K562 (cell line): ENCODE results near the gene RBFOX2. TPM values are rescaled to one million over a fixed set of nuclear protein-coding genes. Genes with fewer than 3 reads are reported as not detected.

Experiments used
- DPF2 ChIP-seq: fragments of 450-650 bp; IDR thresholded peaks from 2 replicates; pipeline ENCODE4 v1.6.1; 2016
- GATAD2B ChIP-seq: fragments of 450-650 bp; IDR thresholded peaks from 2 replicates; pipeline ENCODE4 v1.6.1; 2017; ENCODE audit warnings: mild to moderate bottlenecking, borderline replicate concordance
- HDAC3 ChIP-seq: fragments of 450-650 bp; IDR thresholded peaks from 2 replicates; pipeline ENCODE4 v1.6.1; 2018; ENCODE audit warnings: borderline replicate concordance, mild to moderate bottlenecking, moderate library complexity; ENCODE audit not compliant: partially characterized antibody
- MXI1 ChIP-seq: IDR thresholded peaks from 2 replicates; pipeline ENCODE4 v1.6.1; 2011; ENCODE audit warnings: low read depth, mild to moderate bottlenecking, improper control_type of control experiment, low read length
- NONO ChIP-seq, 2 experiments: fragments of 200-400 bp in 1 of 2; fragments of 450-650 bp in 1 of 2; formaldehyde crosslinking in 1 of 2; IDR thresholded peaks; 2 replicates each; pipeline ENCODE4 v1.6.1; 2017; ENCODE audit warnings: low read depth in 2 of 2, mild to moderate bottlenecking in 2 of 2, moderate library complexity in 2 of 2, low read length in 1 of 2
- POU5F1 ChIP-seq: fragments of 150-350 bp; IDR thresholded peaks from 2 replicates; pipeline ENCODE4 v1.6.1; 2014; ENCODE audit warnings: borderline replicate concordance, low read length, low read depth, mild to moderate bottlenecking; ENCODE audit not compliant: partially characterized antibody
- TAF9B ChIP-seq: fragments of 450-650 bp; IDR thresholded peaks from 2 replicates; pipeline ENCODE4 v1.6.1; 2018; ENCODE audit warnings: mild to moderate bottlenecking; ENCODE audit not compliant: partially characterized antibody
- THRB ChIP-seq: fragments of 450-650 bp; formaldehyde crosslinking; conservative IDR thresholded peaks from 2 replicates; pipeline ENCODE4 v1.4.0; 2022; ENCODE audit warnings: mild to moderate bottlenecking, missing genetic modification characterization
- TRIM24 ChIP-seq, 2 experiments: fragments of 450-650 bp; IDR thresholded peaks; 2 replicates each; pipeline ENCODE4 v1.6.1; 2016
- ZC3H8 ChIP-seq: fragments of 450-650 bp; IDR thresholded peaks from 2 replicates; pipeline ENCODE4 v1.6.1; 2017
- ZNF212 ChIP-seq: fragments of 450-650 bp; formaldehyde crosslinking; IDR thresholded peaks from 2 replicates; pipeline ENCODE4 v1.4.0; 2020; ENCODE audit warnings: mild to moderate bottlenecking
- polyA plus RNA-seq, 8 experiments: library from polyadenylated mRNA; depleted of rRNA in 4 of 8; stranded (reverse) in 5 of 8; unstranded in 3 of 8; fragments of >200 nt; fragmentation: Nextera tagmentation in 2 of 8; fragmentation: Illumina TruSeq in 1 of 8; extraction: Ambion mirVana in 2 of 8; extraction: Trizol in 1 of 8; gene quantifications; 2 replicates each; pipeline versions ENCODE4 v1.2.1 to v1.2.3, GENCODE V29; 2011 to 2014; ENCODE audit warnings: inconsistent platforms in 1 of 8, missing spikeins in 1 of 8
- total RNA-seq, 7 experiments: library from RNA; depleted of rRNA in 6 of 7; stranded (reverse); fragments of >200 nt in 6 of 7; fragmentation: Illumina TruSeq in 2 of 7; extraction: Trizol in 2 of 7; gene quantifications; 2 replicates each; pipeline versions ENCODE4 v1.2.1 to v1.2.3, GENCODE V29; 2011 to 2021; ENCODE audit warnings: low replicate concordance in 1 of 7
- TF ChIP-seq, protein P1 (sequence below), 2 experiments: fragments of 450-650 bp; formaldehyde crosslinking in 1 of 2; IDR thresholded peaks; 2 replicates each; pipeline versions ENCODE4 v1.4.0 to v1.6.1; 2014 to 2020; ENCODE audit warnings: mild to moderate bottlenecking in 2 of 2, borderline replicate concordance in 1 of 2, low read depth in 1 of 2
- TF ChIP-seq, protein P2 (sequence below): fragments of 450-650 bp; IDR thresholded peaks from 2 replicates; pipeline ENCODE4 v1.6.1; 2016; ENCODE audit warnings: low read depth, mild to moderate bottlenecking, moderate library complexity
- TF ChIP-seq, protein P3 (sequence below): sonication (generic); formaldehyde crosslinking; IDR thresholded peaks from 2 replicates; pipeline ENCODE4 v1.8.0; 2022; ENCODE audit warnings: mild to moderate bottlenecking, missing genetic modification reagents
- TF ChIP-seq, protein P4 (sequence below), 2 experiments: fragments of 450-650 bp in 1 of 2; sonication (generic) in 1 of 2; formaldehyde crosslinking; conservative IDR thresholded peaks; 2 replicates each; pipeline versions ENCODE4 v1.4.0 to v1.8.1; 2020 to 2022; ENCODE audit warnings: mild to moderate bottlenecking in 1 of 2, missing genetic modification reagents in 1 of 2

RBFOX2 gene
- total and polyA plus RNA-seq, 9 of the 15 experiments (the other 6 are each of a cell fraction or from before 2014, with no cell fraction given): 5.8 to 24.8 (median 14.2) TPM

DNA sequence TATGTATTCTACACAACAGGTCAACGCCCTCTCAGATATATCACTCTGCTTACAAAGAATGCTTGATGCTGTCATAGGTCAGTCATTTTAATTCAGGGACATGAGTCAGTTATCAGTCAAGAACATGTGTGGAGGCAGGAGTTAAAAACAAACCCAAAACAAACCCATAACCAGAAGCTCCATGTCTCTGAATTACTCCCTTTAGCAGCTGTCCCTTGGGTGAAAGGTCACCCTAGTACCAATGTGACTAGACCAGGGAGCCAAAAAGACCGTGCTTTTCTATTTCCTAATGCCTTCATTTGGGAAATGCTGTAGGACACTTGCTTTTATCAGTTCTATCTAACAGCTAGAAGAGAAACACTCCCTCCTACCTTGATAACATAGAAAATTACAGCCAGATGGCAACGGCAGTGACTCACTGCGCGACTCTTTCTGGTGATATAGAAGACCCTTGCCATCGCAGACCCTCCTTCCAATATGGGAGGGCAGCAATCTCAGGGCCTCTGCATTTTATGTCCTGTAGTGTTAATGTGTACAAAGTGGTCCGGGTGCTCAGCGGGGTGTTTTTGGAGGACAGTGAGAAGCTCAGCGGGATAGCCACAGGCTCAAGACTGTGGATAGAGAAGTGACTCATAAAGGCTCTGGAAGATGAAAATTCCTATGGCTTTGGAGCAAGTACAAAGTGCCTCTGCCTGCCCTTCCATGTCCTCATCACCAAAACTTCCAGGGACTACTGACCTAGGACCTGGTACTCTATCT, 286.1 kb downstream of the RBFOX2 start (continued):
- TF ChIP-seq, protein P1, sequence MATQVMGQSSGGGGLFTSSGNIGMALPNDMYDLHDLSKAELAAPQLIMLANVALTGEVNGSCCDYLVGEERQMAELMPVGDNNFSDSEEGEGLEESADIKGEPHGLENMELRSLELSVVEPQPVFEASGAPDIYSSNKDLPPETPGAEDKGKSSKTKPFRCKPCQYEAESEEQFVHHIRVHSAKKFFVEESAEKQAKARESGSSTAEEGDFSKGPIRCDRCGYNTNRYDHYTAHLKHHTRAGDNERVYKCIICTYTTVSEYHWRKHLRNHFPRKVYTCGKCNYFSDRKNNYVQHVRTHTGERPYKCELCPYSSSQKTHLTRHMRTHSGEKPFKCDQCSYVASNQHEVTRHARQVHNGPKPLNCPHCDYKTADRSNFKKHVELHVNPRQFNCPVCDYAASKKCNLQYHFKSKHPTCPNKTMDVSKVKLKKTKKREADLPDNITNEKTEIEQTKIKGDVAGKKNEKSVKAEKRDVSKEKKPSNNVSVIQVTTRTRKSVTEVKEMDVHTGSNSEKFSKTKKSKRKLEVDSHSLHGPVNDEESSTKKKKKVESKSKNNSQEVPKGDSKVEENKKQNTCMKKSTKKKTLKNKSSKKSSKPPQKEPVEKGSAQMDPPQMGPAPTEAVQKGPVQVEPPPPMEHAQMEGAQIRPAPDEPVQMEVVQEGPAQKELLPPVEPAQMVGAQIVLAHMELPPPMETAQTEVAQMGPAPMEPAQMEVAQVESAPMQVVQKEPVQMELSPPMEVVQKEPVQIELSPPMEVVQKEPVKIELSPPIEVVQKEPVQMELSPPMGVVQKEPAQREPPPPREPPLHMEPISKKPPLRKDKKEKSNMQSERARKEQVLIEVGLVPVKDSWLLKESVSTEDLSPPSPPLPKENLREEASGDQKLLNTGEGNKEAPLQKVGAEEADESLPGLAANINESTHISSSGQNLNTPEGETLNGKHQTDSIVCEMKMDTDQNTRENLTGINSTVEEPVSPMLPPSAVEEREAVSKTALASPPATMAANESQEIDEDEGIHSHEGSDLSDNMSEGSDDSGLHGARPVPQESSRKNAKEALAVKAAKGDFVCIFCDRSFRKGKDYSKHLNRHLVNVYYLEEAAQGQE (IDR thresholded peaks at IDR 0.05; ENCODE audit: borderline replicate concordance): peak; percentile 28; the same call in 1 of the 2 replicates
- TF ChIP-seq, protein P1 (CRISPR knock-in tag; IDR thresholded peaks at IDR 0.05; ENCODE audit: low read depth): no peak
- TF ChIP-seq POU5F1 (no peak), GATAD2B (peak; percentile 11; the same call in 1 of the 2 replicates), TRIM24 (IDR thresholded peaks at IDR 0.05) (peak; percentile 71 to 79), HDAC3 (peak; percentile 79), ZNF212 (CRISPR knock-in tag) (no peak), MXI1 (peak; percentile 66), THRB (no peak), TAF9B (peak; percentile 66), ZC3H8 (no peak), NONO (IDR thresholded peaks at IDR 0.05; ENCODE audit: low read depth in 2 of 2, low read length in 1 of 2) (no peak), DPF2 (peak; percentile 95)
- TF ChIP-seq, protein P2, sequence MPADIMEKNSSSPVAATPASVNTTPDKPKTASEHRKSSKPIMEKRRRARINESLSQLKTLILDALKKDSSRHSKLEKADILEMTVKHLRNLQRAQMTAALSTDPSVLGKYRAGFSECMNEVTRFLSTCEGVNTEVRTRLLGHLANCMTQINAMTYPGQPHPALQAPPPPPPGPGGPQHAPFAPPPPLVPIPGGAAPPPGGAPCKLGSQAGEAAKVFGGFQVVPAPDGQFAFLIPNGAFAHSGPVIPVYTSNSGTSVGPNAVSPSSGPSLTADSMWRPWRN: 0 out of 2 replicates have a peak, but pooled peaks have one; percentile 65
- TF ChIP-seq, protein P3, sequence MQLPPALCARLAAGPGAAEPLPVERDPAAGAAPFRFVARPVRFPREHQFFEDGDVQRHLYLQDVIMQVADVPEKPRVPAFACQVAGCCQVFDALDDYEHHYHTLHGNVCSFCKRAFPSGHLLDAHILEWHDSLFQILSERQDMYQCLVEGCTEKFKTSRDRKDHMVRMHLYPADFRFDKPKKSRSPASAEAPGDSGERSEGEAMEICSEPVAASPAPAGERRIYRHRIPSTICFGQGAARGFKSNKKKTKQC (CRISPR knock-in tag): no peak
- TF ChIP-seq, protein P4, sequence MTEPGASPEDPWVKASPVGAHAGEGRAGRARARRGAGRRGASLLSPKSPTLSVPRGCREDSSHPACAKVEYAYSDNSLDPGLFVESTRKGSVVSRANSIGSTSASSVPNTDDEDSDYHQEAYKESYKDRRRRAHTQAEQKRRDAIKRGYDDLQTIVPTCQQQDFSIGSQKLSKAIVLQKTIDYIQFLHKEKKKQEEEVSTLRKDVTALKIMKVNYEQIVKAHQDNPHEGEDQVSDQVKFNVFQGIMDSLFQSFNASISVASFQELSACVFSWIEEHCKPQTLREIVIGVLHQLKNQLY (CRISPR knock-in tag; conservative IDR thresholded peaks at IDR 0.05): no peak
